GM21526 (cell line): ENCODE measurements around the gene MT1F.

Experiments used
- ATAC-seq: cut with Tn5 transposase; IDR thresholded peaks from one replicate; pipeline ENCODE4 v1.9.1; 2021; ENCODE audit warnings: moderate library complexity; ENCODE audit not compliant: unreplicated experiment, low FRiP score

Gene MT1F

DNA sequence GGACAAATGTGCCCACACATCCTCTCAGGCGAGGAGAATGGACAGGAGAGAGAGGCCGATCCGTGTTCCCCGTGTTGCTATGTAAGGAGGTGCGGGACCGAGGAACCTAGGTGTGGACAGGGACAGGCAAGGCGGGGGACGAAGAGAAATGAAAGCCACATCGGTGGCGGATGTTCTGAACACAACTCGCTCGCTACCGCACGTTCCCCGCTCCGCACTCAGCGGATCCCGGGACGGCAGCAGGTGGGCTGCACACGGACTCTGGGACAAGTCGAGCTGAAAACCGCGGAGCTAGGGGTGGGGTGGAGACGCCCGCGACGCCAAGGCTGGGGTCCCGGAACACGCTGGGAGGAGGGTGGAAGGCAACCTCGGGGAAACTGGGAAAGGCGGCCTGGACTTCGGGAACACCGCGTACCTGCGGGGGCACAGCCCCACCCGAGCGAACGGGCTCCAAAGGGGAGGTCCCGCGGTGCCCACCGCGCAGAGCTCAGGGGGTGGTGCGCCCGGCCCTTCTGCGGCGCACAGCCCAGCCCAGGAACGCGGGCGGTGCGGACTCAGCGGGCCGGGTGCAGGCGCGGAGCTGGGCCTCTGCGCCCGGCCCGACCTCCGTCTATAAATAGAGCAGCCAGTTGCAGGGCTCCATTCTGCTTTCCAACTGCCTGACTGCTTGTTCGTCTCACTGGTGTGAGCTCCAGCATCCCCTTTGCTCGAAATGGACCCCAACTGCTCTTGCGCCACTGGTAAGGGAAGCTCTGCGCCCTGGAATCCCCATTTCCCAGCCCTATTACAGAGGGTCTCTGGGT lies 32.4 kb upstream of the MT1F start, which contains the start of gene MT1E:
MT1E (plus strand) TSS at position 642 of the 803 bp plus-strand sequence; CDS start at position 713, 71 bp downstream.
- ATAC-seq: no peak

DNA sequence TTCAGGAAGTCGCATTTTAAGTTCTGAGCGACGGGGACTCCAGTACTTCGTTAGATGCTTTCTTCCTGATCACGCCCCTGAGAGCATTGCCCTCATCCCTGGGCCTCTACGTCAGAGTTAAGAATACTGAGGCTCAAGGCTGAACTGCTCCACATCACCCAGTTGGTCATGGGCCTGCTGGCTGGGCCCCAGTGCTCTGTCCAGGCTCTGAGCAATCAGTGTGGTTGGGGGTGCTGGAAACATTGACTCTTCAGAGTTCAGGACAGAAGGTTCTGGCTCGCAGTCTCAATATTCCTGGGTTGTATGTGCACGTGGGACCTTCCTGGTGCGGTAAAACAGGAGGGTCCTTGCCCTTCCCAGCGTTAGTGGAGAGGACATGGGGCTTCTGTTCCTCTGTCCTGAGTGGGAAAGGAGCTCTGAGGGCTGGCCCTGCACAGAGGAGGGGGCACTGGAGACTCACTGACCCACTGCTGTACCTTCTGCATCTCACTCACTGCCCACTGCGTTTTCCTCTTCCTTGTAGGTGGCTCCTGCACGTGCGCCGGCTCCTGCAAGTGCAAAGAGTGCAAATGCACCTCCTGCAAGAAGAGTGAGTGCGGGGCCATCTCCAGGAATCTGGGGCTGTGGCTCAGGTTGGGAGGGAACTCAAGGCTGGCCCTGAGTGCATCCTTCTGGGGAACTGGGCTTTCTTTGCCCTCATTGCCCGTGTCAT lies 31.7 kb upstream of the MT1F start:
- no peak for ATAC-seq

DNA sequence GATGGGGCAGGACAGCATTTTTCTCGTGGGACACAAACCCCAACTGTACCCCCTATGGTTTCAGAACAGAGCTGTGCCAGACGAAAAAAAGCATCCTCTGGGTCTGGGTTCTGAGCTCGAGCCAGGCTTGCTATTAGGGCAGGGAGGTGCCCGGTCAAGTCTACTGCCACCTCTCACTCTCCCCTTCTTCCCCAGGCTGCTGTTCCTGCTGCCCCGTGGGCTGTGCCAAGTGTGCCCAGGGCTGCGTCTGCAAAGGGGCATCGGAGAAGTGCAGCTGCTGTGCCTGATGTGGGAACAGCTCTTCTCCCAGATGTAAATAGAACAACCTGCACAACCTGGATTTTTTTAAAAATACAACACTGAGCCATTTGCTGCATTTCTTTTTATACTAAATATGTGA lies 31.1 kb upstream of the MT1F start:
- ATAC-seq: no peak

DNA sequence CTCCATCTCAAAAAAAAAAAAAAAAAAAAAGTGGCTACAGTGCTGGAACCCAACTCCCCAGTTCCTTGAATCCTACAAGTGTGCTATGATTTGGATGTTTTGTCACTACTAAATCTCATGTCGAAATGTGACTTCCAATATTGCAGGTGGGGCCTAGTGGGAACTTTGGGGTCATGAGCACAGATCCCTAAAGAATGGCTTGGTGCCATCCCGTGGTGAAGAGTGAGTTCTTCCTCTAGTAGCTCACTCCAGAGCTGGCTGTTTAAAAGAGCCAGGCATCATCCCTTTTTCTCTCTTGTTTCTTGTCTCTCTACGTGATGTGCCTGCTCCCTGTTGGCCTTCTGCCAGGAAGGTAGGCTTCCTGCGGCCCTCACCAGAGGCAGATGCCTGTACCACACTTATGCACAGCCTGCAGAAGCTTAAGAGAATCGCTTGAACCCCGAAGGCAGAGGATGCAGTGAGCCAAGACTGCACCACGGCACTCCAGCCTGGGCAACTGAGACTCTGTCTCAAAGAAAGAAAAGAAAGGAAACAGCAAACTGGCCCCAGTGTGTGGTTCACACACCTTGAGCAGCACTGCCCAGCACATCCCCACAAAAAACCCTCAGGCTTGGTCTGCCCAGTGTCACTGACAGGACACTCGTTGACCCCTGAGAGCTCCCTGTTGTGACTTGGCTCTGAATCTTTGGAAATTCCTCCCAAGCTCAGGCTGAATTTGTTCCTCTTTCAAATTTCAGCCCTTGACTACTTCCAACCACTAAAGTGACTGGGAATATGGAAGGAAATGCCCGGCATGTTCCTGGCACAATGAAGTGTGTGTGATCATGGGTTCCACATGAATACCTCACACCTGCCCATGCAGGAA lies 29.0 kb upstream of the MT1F start:
- no peak for ATAC-seq

DNA sequence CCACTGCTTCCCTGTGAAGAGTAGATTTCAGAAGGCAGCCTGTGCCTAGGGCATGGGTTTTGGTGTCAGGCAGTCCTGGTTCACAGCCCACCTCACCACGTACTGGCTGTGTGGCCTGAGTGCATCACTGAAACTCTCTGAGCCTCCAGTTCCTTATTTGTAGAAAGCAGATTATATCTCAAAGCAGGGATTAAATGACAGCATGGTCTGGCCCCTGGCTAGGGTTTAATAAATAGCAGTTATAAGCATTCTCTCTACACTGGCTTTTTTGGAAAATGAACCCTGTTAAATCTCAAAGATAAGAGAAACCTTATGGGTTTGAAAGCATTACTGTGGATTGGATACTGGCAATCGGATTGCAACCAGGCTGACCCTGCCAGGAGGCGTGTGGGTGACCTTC lies 28.2 kb upstream of the MT1F start:
- no peak for ATAC-seq

DNA sequence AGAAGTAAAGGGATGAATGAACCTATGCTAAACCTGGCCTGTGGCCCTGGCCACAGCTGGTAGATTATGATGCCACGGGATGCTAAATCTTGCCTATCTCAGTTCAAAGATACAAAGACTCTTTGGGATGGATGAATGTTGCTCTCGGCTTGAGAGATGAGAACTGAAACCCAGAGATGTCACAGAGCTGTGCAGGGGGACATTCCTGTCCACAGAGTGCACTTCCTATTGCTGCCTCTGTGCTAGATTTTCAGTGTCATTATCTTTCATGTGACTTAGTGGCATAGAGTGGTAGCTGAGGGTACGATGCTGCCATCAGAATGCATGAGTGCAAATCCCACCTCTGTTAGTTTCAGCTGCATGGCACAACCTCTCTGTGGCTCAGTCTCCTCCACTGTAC lies 27.6 kb upstream of the MT1F start:
- peak; percentile 66 for ATAC-seq

DNA sequence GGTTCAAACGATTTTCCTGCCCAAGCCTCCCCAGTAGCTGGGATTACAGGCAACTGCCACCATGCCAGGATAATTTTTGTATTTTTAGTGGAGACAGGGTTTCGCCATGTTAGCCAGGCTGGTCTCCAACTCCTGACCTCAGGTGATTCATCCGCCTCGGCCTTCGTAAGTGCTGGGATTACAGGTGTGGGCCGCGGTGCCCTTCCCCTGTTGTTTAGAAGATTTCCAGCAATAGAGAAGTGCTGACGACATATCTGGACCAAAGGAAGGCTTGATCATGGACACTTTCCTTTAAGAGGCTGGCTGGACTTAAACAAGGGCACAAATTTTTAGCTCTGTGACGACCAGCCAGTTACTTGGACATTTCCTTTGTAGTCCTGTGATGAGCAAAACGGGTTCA lies 26.6 kb upstream of the MT1F start:
- no peak for ATAC-seq

DNA sequence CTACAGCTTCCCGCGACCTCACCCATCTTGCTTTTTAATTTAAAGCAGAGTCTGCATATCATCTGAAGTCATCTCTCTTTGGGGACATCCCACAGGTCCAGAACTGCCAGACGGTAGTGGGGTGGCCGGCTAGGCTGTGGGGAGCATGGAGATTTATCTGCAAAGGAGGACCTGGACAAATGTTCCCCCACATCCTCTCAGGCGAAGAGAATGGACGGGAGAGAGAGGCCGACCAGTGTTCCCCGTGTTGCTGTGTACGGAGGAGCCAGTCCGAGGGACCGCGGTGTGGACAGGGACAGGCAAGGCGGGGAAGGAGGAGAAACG lies 26.0 kb upstream of the MT1F start:
- no peak for ATAC-seq

DNA sequence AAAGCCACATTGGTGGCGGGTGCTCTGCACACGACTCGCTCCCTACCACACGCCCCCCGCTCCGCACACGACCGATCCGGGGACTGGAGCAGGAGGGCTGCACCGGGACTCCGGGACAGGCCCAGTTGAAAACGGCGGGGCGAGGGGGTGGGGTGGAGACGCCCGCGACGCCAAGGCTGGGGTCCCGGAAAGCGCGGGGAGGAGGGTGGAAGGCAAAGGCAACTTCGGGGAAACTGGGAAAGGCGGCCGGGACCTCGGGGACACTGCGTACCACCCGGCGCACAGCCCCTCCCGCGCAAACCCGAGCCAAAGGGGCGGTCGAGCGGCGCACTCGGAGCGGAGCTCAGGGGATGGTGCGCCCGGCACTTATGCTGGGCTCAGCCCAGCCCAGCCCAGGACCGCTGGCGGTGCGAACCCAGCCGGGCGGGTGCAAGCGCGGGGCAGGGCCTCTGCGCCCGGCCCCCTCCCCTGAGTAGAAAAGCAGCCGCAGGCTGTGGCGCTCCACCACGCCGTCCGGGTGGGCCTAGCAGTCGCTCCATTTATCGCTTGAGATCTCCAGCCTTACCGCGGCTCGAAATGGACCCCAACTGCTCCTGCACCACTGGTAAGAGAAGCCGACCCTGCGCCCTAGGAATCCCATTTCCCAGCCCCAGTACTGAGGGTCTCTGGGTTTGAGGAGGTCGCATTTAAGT lies 25.5 kb upstream of the MT1F start, which contains the start of gene MT1M:
MT1M (plus strand) TSS at position 504 of the 692 bp plus-strand sequence; CDS start at position 577, 73 bp downstream.
- ATAC-seq: no peak

DNA sequence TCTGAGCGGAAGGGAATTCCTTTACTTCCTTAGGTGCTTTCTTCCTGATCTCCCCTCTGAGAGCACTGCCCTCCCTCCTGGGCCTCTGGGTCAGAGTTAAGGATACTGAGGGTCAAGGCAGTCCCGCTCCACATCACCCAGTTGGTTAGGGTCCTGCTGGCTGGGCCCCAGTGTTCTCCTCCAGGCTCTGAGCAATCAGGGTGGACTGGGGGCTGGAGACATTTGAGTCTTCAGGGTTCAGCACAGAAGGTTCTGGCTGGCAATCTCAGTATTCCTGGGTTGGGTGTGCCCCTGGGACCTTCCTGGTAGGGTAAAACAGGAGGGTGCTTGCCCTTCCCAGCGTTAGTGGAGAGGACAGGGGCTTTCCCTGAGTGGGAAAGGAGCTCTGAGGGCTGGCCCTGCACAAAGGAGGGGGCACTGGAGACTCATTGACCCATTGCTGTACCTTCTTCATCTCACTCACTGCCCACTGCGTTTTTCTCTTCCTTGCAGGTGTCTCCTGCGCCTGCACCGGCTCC lies 24.9 kb upstream of the MT1F start:
- ATAC-seq: no peak

DNA sequence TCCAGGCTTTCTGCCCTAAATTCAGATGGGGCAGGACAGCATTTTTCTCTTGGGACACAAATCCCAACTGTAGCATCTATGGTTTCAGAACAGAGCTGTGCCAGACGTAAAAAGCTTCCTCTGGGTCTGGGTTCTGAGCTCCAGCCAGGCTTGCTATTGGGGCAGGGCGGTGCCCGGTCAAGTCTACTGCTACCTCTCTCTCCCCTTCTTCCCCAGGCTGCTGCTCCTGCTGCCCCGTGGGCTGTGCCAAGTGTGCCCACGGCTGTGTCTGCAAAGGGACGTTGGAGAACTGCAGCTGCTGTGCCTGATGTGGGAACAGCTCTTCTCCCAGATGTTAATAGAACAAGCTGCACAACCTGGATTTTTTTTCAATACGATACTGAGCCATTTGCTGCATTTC lies 24.2 kb upstream of the MT1F start:
- ATAC-seq: no peak

DNA sequence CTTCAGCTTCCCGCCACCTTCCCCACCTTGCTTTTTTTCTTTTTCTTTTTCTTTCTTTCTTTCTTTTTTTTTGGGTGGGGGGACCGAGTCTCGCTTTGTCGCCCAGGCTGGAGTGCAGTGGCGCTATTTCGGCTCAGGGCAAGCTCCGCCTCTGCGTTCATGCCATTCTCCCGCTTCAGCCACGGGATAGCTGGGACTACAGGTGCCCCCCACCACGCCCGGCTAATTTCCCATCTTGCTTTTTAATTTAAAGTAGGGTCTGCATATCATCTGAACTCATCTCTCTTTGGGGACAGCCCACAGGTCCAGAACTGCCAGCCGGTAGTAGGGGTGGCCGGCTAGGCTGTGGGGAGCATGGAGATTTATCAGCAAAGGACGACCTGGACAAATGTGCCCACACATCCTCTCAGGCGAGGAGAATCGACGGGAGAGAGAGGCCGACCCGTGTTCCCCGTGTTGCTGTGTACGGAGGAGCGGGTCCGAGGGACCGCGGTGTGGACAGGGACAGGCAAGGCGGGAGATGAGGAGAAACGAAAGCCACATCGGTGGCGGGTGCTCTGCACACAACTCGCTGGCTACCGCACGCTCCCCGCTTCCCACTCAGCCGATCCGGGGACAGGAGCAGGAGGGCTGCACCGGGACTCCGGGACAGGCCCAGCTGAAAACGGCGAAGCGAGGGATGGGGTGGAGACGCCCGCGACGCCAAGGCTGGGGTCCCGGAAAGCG lies 22.9 kb upstream of the MT1F start:
- no peak for ATAC-seq

DNA sequence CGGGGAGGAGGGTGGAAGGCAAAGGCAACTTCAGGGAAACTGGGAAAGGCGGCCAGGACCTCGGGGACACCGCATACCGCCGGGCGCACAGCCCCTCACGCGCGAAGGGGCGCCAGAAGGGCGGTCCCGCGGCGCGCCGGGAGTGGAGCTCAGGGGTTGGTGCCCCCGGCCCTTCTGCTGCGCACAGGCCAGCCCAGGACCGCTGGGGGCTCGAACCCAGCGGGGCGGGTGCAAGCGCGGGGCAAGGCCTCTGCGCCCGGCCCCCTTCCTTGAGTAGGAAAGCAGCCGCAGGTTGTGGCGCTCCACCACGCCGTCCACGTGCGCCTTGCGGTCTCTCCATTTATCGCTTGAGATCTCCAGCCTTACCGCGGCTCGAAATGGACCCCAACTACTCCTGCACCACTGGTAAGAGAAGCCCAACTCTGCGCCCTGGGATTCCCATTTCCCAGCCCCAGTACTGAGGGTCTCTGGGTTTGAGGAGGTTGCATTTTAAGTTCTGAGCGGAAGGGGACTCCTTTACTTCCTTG lies 22.3 kb upstream of the MT1F start:
- ATAC-seq: no peak

DNA sequence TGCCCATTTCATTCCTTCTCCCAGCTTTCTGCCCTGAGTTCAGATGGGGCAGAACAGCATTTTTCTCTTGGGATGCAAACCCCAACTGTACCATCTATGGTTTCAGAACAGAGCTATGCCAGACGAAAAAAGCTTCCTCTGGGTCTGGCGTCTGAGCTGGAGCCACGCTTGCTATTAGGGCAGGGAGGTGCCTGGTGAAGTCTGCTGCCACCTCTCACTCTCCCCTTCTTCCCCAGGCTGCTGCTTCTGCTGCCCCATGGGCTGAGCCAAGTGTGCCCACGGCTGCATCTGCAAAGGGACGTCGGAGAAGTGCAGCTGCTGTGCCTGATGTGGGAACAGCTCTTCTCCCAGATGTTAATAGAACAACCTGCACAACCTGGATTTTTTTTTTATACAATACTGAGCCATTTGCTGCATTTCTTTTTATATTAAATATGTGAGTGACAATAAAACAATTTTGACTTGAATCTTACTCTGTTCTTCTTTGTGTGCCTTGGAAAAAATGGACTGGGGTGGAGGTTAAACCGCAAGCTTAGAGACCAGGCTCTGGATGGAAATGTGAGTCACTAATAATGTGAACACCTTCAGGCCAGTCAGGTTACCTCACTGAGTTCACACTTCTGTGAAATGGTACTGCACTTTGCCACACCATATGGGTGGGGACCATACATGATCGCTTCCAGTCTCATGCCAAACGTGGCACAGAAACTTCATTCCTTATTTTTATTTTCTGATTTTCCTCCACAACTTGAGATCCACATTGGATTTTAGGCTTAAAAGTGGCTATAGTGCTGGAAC lies 20.9 kb upstream of the MT1F start:
- ATAC-seq: no peak

DNA sequence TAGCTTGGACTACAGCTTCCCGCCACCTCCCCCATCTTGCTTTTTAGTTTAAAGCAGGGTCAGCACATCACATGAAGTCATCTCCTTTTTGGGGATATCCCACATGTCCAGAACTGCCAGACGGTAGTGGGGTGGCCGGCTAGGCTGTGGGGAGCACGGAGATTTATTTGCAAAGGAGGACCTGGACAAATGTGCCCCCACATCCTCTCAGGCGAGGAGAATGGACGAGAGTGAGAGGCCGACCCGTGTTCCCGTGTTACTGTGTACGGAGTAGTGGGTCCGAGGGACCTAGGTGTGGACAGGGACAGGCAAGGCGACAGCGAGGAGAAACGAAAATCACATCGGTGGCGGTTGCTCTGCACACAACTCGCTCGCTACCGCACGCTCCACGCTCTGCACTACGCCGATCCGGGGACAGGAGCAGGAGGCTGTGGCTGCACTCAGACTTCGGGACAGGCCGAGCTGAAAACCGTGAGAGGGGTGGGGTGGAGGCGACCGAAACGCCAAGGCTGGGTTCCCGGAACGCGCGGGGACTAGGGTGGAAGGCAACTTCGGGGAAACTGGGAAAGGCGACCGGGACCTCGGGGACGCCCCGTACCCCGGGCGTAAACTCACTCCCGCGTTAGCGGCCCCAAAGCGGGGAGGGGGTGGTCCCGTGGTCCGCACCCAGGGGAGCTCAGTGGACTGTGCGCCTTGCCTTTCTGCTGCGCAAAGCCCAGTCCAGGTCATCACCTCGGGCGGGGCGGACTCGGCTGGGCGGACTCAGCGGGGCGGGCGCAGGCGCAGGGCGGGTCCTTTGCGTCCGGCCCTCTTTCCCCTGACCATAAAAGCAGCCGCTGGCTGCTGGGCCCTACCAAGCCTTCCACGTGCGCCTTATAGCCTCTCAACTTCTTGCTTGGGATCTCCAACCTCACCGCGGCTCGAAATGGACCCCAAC lies 19.7 kb upstream of the MT1F start, which contains the start of gene MT1A:
MT1A (plus strand) TSS at position 853 of the 937 bp plus-strand sequence; CDS start at position 926, 73 bp downstream.
- ATAC-seq: no peak

DNA sequence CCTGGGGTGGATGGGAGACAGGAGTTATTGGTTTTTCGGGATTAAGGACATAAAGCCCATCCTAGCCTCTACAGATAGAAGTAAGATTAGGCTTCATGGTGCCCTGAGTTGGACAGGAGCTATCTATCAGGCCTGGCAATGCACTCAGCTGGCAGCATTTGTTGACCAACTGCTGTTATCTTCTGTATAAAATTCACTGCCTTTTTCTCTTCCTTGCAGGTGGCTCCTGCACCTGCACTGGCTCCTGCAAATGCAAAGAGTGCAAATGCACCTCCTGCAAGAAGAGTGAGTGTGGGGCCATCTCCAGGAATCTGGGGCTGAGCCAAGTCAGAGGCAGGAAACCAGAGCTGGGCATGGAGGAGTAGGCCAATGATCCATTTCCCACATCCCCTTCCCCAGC lies 18.7 kb upstream of the MT1F start:
- no peak for ATAC-seq

DNA sequence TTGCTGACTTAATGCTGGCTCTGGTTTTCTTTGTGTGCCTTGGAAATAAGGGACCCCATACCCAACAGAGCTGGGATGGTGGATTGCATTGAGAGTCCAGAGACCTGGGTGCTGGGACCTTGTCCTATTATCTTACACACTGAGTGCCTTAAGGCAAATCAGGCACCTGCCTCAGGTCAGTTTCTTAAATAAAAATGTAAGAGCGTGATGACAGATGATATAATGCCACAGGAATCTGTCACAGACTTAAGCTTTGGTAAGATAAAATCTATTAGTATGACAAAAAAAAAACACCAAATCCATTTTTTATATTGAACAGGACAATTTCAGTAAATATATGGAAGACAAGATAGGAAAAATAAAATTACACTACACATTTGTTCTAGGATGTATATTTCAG lies 17.7 kb upstream of the MT1F start:
- ATAC-seq: no peak
